Mesothelial cell of epicardium (in vitro differentiated cells): ENCODE data around the gene IFI35. TPM values are rescaled to one million over a fixed set of nuclear protein-coding genes. Genes with fewer than 3 reads are reported as not detected.
"Not testable (repeated sequence)": the region's sequence is repeated elsewhere in the genome, so short reads cannot be mapped to it uniquely, and the experiment has no call there.

Experiments
- DNase-seq, 2 experiments: peaks; one replicate each; pipeline ENCODE4 v3.0.0; 2021; ENCODE audit warnings: low spot score in 2 of 2; ENCODE audit not compliant: unreplicated experiment in 2 of 2
- H3K27ac Mint-ChIP-seq: 2 replicates; pipeline ENCODE4 v1.8.0; 2021; ENCODE audit warnings: mixed read lengths
- H3K27me3 Mint-ChIP-seq: 2 replicates; pipeline ENCODE4 v1.8.0; 2021; ENCODE audit warnings: low read depth, mixed read lengths
- H3K36me3 Mint-ChIP-seq: 2 replicates; pipeline ENCODE4 v1.8.0; 2021; ENCODE audit warnings: mixed read lengths
- H3K4me1 Mint-ChIP-seq: 2 replicates; pipeline ENCODE4 v1.8.0; 2021; ENCODE audit warnings: mixed read lengths
- H3K4me3 Mint-ChIP-seq: 2 replicates; pipeline ENCODE4 v1.8.0; 2021; ENCODE audit warnings: mild to moderate bottlenecking, moderate library complexity, mixed read lengths
- H3K9me3 Mint-ChIP-seq: 2 replicates; pipeline ENCODE4 v1.8.0; 2021; ENCODE audit warnings: mixed read lengths
- total RNA-seq: library from RNA; stranded (reverse); gene quantifications from 3 replicates; pipeline ENCODE4 v1.2.1, GENCODE V29; 2021
- TF ChIP-seq, protein P1 (sequence below): fragments of 200-600 bp; sonication (generic); IDR thresholded peaks from one replicate; pipeline ENCODE4 v1.5.0; 2021; ENCODE audit warnings: antibody characterized with exemption; ENCODE audit not compliant: unreplicated experiment

The IFI35 gene
- total RNA-seq, 1 donor from 2014 or later: 5.6 TPM

DNA sequence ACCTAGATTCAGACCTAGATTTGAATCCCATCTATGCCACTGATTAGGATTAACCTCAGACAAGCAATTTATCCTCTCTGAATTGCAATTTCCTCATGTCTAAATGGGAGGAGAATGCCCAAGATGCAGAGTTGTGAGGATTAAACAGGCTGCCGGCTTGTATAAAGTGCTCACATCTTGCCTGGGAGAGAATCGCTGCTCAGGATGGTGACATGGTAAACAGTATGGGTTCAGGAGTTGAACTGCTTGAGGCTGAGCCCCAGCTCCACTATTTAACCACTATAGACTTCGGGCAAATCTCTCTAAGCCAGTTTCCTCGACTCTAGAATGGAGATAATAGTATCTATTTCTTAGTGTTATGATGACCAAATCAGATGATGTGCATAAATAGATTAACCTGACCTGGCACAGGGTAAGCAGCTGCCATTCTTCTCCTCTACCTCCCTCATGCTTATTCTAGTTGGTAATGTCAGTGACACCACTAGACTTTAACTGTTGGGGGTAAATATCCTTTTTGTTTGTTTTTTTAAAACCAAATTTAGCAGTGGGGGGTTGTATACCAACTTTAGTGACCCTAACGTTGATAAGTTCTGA, 9.1 kb upstream of the IFI35 start:
- H3K36me3 Mint-ChIP-seq: peaks cover 9% of the 10 kb centered on the region
- no peaks in the 10 kb centered on the region for H3K9me3 Mint-ChIP-seq
- no peaks in the 10 kb centered on the region for H3K27me3 Mint-ChIP-seq
- peaks cover 25% of the 10 kb centered on the region for H3K4me1 Mint-ChIP-seq
- H3K27ac Mint-ChIP-seq: peak overlapping the region; percentile 100
- H3K4me3 Mint-ChIP-seq: peak overlapping the region; percentile 96
- DNase-seq: no peak
- TF ChIP-seq, protein P1, sequence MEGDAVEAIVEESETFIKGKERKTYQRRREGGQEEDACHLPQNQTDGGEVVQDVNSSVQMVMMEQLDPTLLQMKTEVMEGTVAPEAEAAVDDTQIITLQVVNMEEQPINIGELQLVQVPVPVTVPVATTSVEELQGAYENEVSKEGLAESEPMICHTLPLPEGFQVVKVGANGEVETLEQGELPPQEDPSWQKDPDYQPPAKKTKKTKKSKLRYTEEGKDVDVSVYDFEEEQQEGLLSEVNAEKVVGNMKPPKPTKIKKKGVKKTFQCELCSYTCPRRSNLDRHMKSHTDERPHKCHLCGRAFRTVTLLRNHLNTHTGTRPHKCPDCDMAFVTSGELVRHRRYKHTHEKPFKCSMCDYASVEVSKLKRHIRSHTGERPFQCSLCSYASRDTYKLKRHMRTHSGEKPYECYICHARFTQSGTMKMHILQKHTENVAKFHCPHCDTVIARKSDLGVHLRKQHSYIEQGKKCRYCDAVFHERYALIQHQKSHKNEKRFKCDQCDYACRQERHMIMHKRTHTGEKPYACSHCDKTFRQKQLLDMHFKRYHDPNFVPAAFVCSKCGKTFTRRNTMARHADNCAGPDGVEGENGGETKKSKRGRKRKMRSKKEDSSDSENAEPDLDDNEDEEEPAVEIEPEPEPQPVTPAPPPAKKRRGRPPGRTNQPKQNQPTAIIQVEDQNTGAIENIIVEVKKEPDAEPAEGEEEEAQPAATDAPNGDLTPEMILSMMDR: no peak

DNA sequence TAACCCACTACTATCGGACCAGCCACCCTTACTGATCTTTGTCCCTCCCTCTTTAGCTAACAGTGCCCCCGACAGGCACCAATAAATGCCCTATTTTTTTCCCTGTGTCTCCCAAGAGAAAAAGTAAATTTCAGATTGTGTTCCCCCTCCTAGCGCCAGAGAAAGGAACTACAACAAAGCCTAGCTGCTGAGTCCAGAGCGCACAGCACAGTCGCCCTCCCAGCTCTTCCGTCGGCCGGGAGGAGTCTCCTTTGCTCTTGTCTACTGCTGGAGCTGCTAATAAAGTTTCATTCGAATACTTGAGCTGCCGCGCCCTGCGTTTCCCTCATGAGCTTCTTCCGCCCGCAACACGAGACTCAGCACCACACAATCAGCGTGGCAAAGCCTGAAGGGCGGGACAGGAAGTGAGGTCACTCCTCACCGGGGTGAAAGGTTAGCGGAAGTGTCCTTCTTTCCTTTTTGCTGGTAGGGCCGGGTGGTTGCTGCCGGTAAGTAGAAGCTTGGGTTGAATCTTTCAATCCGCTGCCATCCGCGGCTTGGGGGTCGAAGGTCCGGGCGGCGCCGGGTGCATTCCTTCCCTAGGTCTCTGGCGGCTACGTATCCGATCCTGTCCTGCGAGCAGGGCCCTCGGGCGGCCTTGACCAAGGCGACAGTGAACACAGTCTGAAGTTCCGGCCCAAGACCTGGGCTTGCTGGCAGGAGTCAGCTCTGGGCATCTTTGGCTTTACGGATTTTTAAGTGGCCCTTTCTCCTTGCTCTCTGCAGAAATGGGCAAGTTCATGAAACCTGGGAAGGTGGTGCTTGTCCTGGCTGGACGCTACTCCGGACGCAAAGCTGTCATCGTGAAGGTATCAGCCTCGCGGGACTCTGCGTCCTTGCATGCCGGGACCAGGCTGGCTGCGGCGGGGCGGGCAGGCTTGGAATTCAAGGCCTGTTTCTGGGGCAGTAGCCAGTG, 8.3 kb upstream of the IFI35 start, which contains the start of gene RPL27:
TSS of gene RPL27 (plus strand) at position 436 of the 955 bp plus-strand sequence. CDS start at position 768, 332 bp downstream.
- peak within 1 kb of the TSS; percentile 100 for H3K27ac Mint-ChIP-seq
- H3K36me3 Mint-ChIP-seq: peaks cover 10% of the 10 kb centered on the region
- DNase-seq: peak; percentile 94 to 96
- TF ChIP-seq, protein P1: peak; percentile 85
- H3K4me3 Mint-ChIP-seq: peak within 1 kb of the TSS; percentile 96
- H3K27me3 Mint-ChIP-seq: no peaks in the 10 kb centered on the region
- H3K9me3 Mint-ChIP-seq: no peaks in the 10 kb centered on the region
- peaks cover 25% of the 10 kb centered on the region for H3K4me1 Mint-ChIP-seq

DNA sequence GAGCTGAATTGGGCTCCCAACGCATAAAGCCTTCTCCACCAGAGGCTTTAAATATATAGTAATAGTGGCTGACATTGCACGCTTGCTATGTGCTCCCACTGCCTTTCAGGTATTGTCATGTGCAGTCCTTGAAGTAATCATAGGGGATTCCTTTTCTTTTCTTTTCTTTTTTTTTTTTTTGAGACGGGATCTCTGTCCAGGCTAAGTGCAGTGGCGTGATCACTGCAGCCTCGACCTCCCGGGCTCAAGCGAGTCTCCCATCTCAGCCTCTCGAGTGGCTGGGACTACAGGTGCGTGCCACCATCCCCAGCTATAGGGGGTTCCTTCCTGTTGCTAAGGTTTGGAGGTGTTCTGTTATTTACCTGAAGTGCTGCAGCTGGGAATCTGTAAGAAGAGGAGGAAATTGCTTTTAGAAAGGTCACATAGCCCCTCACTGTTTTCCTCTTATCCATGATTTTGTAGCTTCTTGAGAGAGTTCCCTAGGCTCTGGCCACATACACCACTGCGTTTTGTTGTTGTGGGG, 7.5 kb upstream of the IFI35 start:
- Mint-ChIP-seq H3K9me3 (no peaks in the 10 kb centered on the region), H3K27ac (peak overlapping the region; percentile 100), H3K4me3 (peak overlapping the region; percentile 96), H3K27me3 (no peaks in the 10 kb centered on the region), H3K4me1 (peaks cover 25% of the 10 kb centered on the region), H3K36me3 (peaks cover 16% of the 10 kb centered on the region)
- no peak for DNase-seq
- TF ChIP-seq, protein P1: no peak

DNA sequence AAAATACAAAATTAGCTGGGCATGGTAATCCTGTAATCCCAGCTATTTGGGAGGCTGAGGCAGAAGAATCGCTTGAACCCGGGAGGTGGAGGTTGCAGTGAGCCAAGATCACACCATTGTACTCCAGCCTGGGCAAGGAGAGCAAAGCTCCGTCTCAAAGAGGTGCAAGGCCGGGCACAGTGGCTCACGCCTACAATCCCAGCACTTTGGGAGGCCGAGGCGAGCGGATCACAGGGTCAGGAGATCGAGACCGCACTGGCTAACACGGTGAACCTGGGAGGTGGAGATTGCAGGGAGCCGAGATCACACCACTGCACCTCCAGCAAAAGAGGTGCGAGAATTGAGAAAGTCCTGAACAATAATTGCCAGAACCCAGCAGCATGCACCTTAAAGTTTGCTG, 5.7 kb upstream of the IFI35 start:
- not testable (repeated sequence) for H3K27me3 Mint-ChIP-seq, DNase-seq, H3K4me3 Mint-ChIP-seq, H3K9me3 Mint-ChIP-seq
- H3K27ac Mint-ChIP-seq: peak overlapping the region; percentile 12
- peaks cover 16% of the 10 kb centered on the region for H3K36me3 Mint-ChIP-seq
- H3K4me1 Mint-ChIP-seq: peaks cover 25% of the 10 kb centered on the region

DNA sequence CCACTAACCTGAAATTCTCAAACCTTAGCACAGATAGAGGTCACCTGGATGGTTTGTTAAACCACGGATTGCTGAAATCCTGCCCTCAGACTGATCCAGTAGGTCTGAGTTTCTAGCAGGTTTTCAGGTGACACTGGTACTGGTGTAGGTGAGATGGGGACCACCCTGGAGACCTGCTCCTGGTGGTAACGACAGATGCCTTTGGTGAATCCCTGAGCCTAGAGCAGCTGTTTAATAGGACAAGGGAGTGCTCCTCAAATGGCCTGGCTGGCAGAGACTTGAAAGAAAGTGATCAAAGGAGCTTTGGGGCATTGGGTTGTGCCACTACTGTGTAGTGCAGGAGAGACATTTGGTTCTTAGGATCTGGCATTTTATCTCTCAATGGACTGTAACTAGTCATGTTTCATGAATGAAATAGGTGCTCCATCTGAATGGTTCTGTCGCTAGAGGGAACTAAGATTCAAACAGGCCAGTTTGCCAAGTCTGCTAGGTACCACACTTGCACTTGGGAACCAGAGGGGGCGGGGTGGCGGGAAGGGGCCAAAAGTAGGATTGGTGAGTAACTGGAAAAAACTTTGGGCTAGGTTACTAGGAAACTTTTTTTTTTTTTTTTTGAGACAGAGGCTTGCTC, 2.9 kb upstream of the IFI35 start:
- Mint-ChIP-seq H3K36me3 (peaks cover 16% of the 10 kb centered on the region), H3K27ac (peak overlapping the region; percentile 59)
- no peak for DNase-seq

More for the DNA sequence above, 2.9 kb upstream of the IFI35 start:
- H3K9me3 Mint-ChIP-seq: no peaks in the 10 kb centered on the region
- H3K4me1 Mint-ChIP-seq: peaks cover 26% of the 10 kb centered on the region
- no peak overlapping the region for H3K4me3 Mint-ChIP-seq
- H3K27me3 Mint-ChIP-seq: no peaks in the 10 kb centered on the region
- TF ChIP-seq, protein P1: no peak
